Measurements from ENCODE around the gene CACNB2.

DNA sequence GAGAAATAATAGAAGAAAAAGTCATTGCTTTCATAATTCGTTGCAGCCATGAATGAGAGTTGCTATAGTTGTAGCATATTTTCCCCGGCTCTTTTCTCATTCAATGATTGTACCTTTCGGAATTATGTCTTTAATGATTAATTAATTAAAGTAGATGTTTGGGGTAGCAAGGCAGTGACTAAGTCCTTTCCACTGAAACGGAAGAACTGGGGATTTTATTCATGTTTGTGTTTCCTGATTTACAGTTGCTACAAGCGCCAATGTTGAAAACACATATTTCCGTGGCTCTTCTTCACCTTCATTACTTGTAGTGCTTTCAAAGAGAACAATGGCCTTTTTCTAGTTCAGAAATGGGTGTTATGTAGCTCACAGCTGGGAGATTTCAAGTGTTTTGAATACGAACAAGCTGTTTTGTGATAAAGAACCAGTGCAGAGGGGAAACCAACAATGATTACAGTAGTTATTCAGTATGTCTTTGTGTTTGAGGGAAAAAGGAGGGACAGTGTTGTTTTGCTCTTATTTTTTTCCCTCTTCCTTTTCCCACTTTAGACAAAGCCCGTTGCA, 357.7 kb downstream of the CACNB2 start:
- TF ChIP-seq, protein P1, sequence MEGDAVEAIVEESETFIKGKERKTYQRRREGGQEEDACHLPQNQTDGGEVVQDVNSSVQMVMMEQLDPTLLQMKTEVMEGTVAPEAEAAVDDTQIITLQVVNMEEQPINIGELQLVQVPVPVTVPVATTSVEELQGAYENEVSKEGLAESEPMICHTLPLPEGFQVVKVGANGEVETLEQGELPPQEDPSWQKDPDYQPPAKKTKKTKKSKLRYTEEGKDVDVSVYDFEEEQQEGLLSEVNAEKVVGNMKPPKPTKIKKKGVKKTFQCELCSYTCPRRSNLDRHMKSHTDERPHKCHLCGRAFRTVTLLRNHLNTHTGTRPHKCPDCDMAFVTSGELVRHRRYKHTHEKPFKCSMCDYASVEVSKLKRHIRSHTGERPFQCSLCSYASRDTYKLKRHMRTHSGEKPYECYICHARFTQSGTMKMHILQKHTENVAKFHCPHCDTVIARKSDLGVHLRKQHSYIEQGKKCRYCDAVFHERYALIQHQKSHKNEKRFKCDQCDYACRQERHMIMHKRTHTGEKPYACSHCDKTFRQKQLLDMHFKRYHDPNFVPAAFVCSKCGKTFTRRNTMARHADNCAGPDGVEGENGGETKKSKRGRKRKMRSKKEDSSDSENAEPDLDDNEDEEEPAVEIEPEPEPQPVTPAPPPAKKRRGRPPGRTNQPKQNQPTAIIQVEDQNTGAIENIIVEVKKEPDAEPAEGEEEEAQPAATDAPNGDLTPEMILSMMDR (IDR thresholded peaks at IDR 0.05): no peak
- no peak for TF ChIP-seq POLR2A (IDR thresholded peaks at IDR 0.05)
- no peak for TF ChIP-seq POLR2AphosphoS5 (IDR thresholded peaks at IDR 0.05)
- no peak for TF ChIP-seq EP300 (IDR thresholded peaks at IDR 0.05)

All from gastroesophageal sphincter (tissue), 3 donors.